ENCODE data around the gene F2RL2.

F2RL2 gene

GRCh38 chr5:76622973-76623596 lies at the start of gene F2RL2:
F2RL2 (minus strand) TSS chr5:76623403; CDS start chr5:76623230, 173 bp downstream.
- no peaks in the 10 kb centered on the region for H3K9me3 ChIP-seq (ENCODE audit: insufficient read depth, low read length)
- no peak within 1 kb of the TSS for H3K9ac ChIP-seq (ENCODE audit: low read length)
- no peak within 1 kb of the TSS for H3K4me2 ChIP-seq (ENCODE audit: low read depth, low read length, poor library complexity, severe bottlenecking)
- H3F3A ChIP-seq (ENCODE audit: insufficient read depth), result no peaks in the 10 kb centered on the region
- no peak within 1 kb of the TSS for H2AFZ ChIP-seq (ENCODE audit: low read depth, low read length, severe bottlenecking)
- H3K27ac ChIP-seq (ENCODE audit: low read depth, low read length), result no peak within 1 kb of the TSS
- H3K4me3 ChIP-seq (ENCODE audit: insufficient read depth, low read length, poor library complexity, severe bottlenecking), result no peak within 1 kb of the TSS
- TF ChIP-seq CTCF (IDR thresholded peaks at IDR 0.05; ENCODE audit: insufficient read depth, low read length, poor library complexity, severe bottlenecking), result no peak
- TF ChIP-seq EZH2phosphoT487 (conservative IDR thresholded peaks at IDR 0.05; ENCODE audit: low read length), result no peak
- no peaks in the 10 kb centered on the region for H3K9me2 ChIP-seq (replicated peaks; ENCODE audit: insufficient read depth, low read length)
- H4K20me1 ChIP-seq (ENCODE audit: low read depth, low read length), result no peaks in the 10 kb centered on the region
- no peaks in the 10 kb centered on the region for H3K36me3 ChIP-seq (ENCODE audit: low read length)
- no peaks in the 10 kb centered on the region for H3K27me3 ChIP-seq (ENCODE audit: low read length)
- H3K79me2 ChIP-seq (ENCODE audit: insufficient read depth, low read length), result no peaks in the 10 kb centered on the region

DNA sequence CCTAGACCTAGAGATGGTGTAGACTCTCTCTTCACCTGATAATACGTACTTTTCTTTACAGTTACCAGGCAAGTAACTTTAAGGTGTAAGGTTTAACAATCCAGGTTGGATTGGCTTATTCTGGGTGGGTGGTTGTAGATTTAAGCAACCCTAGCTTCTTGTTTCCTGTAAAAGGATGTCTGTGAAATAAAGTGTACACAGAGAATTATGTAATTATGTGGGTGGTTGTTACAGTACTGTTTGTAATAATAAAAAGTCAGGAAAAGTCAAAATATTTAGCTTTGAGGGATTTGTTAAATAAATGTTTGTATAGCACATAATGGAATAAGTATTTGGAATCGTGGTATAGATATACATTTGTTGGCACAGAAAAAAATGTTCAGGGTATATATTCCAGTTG lies 49.0 kb upstream of the F2RL2 start:
- no peak overlapping the region for H3K4me2 ChIP-seq (ENCODE audit: low read depth, low read length, poor library complexity, severe bottlenecking)
- H3K36me3 ChIP-seq (ENCODE audit: low read length), result no peaks in the 10 kb centered on the region
- no peak overlapping the region for H3K9ac ChIP-seq (ENCODE audit: low read length)
- H3K27ac ChIP-seq (ENCODE audit: low read depth, low read length), result no peak overlapping the region
- no peak overlapping the region for H3K4me3 ChIP-seq (ENCODE audit: insufficient read depth, low read length, poor library complexity, severe bottlenecking)
- no peaks in the 10 kb centered on the region for H3K79me2 ChIP-seq (ENCODE audit: insufficient read depth, low read length)
- H3K9me3 ChIP-seq (ENCODE audit: insufficient read depth, low read length), result no peaks in the 10 kb centered on the region
- no peaks in the 10 kb centered on the region for H3K9me2 ChIP-seq (replicated peaks; ENCODE audit: insufficient read depth, low read length)
- H3K27me3 ChIP-seq (ENCODE audit: low read length), result no peaks in the 10 kb centered on the region
- no peak overlapping the region for H2AFZ ChIP-seq (ENCODE audit: low read depth, low read length, severe bottlenecking)
- no peaks in the 10 kb centered on the region for H3F3A ChIP-seq (ENCODE audit: insufficient read depth)
- no peaks in the 10 kb centered on the region for H4K20me1 ChIP-seq (ENCODE audit: low read depth, low read length)
- TF ChIP-seq CTCF (IDR thresholded peaks at IDR 0.05; ENCODE audit: insufficient read depth, low read length, poor library complexity, severe bottlenecking) (no peak), EZH2phosphoT487 (conservative IDR thresholded peaks at IDR 0.05; ENCODE audit: low read length) (no peak)

GRCh38 chr5:76670508-76670907 lies 47.3 kb upstream of the F2RL2 start:
- H3K9me3 ChIP-seq (ENCODE audit: insufficient read depth, low read length), result no peaks in the 10 kb centered on the region
- H3K36me3 ChIP-seq (ENCODE audit: low read length), result no peaks in the 10 kb centered on the region
- no peaks in the 10 kb centered on the region for H3F3A ChIP-seq (ENCODE audit: insufficient read depth)
- H3K9ac ChIP-seq (ENCODE audit: low read length), result no peak overlapping the region
- no peak overlapping the region for H3K4me3 ChIP-seq (ENCODE audit: insufficient read depth, low read length, poor library complexity, severe bottlenecking)
- H3K27ac ChIP-seq (ENCODE audit: low read depth, low read length), result no peak overlapping the region
- H4K20me1 ChIP-seq (ENCODE audit: low read depth, low read length), result no peaks in the 10 kb centered on the region
- H3K79me2 ChIP-seq (ENCODE audit: insufficient read depth, low read length), result no peaks in the 10 kb centered on the region
- H3K4me2 ChIP-seq (ENCODE audit: low read depth, low read length, poor library complexity, severe bottlenecking), result no peak overlapping the region
- no peaks in the 10 kb centered on the region for H3K9me2 ChIP-seq (replicated peaks; ENCODE audit: insufficient read depth, low read length)
- no peaks in the 10 kb centered on the region for H3K27me3 ChIP-seq (ENCODE audit: low read length)
- TF ChIP-seq EZH2phosphoT487 (conservative IDR thresholded peaks at IDR 0.05; ENCODE audit: low read length), result no peak
- TF ChIP-seq CTCF (IDR thresholded peaks at IDR 0.05; ENCODE audit: insufficient read depth, low read length, poor library complexity, severe bottlenecking), result no peak
- no peak overlapping the region for H2AFZ ChIP-seq (ENCODE audit: low read depth, low read length, severe bottlenecking)

Measured in SU-DHL-6 (cell line).